Measurements from ENCODE around the gene ZDHHC9.

ZDHHC9 gene

DNA sequence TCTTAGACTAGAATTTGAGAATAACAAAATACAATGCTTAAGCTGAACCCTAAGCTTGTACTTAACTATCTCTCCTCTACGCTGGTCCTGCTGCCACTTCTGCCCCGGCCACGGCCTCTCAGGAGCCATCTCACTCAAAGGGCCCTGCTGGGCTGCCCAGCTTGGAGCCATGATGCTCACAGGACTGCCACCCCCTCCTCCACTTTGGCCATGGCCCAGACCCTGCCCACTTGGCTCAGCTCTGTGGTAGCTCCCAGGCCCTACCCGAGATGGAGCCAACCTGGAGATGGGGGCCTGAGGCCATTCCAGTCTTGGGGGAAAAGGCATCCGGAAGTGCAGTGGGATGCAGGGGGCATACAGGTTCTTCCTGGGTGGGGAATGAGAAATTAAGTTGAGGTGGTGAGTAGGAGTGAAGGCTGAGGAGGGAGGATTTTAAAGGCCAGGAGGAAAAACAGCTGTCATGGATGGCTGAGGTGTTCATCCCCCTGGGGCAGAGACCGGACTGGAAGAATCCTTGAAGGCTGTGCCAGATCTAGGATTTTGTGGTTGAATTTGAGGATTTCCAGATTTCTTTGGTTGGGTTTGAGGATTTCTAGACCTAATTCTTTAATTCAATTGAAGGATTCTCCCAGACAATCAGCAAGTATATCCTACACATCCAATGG is 63.1 kb downstream of the ZDHHC9 start:
- Histone ChIP-seq H4K20me1 (ENCODE audit: insufficient read depth, low read length, poor library complexity, severe bottlenecking) (peaks cover 40% of the 10 kb centered on the region), H3K79me2 (ENCODE audit: insufficient read depth, low read length) (peaks cover 79% of the 10 kb centered on the region), H3K4me3 (ENCODE audit: low read length, poor library complexity, severe bottlenecking) (peak overlapping the region; percentile 96), H3F3A (ENCODE audit: low read depth) (0 out of 2 replicates have a peak, but pooled peaks cover 3% of the 10 kb centered on the region), H3K9me2 (replicated peaks; ENCODE audit: low read depth, low read length) (no peaks in the 10 kb centered on the region), H3K36me3 (ENCODE audit: insufficient read depth, low read length) (peaks cover 24% of the 10 kb centered on the region), H3K4me2 (ENCODE audit: low read depth, low read length, poor library complexity, severe bottlenecking) (peak overlapping the region; percentile 78), H3K4me1 (ENCODE audit: insufficient read depth, low read length, poor library complexity, severe bottlenecking) (peaks cover 44% of the 10 kb centered on the region), H3K9me3 (ENCODE audit: insufficient read depth, low read depth, low read length) (no peaks in the 10 kb centered on the region), H3K27me3 (ENCODE audit: insufficient read depth, low read length, poor library complexity, severe bottlenecking) (peaks cover 8% of the 10 kb centered on the region), H3K9ac (ENCODE audit: low read depth, low read length, poor library complexity, severe bottlenecking) (peak overlapping the region; percentile 95), H2AFZ (ENCODE audit: low read length) (no peak overlapping the region)
- TF ChIP-seq EZH2phosphoT487 (IDR thresholded peaks at IDR 0.05; ENCODE audit: borderline replicate concordance) = no peak
- TF ChIP-seq, protein P1, sequence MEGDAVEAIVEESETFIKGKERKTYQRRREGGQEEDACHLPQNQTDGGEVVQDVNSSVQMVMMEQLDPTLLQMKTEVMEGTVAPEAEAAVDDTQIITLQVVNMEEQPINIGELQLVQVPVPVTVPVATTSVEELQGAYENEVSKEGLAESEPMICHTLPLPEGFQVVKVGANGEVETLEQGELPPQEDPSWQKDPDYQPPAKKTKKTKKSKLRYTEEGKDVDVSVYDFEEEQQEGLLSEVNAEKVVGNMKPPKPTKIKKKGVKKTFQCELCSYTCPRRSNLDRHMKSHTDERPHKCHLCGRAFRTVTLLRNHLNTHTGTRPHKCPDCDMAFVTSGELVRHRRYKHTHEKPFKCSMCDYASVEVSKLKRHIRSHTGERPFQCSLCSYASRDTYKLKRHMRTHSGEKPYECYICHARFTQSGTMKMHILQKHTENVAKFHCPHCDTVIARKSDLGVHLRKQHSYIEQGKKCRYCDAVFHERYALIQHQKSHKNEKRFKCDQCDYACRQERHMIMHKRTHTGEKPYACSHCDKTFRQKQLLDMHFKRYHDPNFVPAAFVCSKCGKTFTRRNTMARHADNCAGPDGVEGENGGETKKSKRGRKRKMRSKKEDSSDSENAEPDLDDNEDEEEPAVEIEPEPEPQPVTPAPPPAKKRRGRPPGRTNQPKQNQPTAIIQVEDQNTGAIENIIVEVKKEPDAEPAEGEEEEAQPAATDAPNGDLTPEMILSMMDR (conservative IDR thresholded peaks at IDR 0.05; ENCODE audit: low read length) = no peak

DNA sequence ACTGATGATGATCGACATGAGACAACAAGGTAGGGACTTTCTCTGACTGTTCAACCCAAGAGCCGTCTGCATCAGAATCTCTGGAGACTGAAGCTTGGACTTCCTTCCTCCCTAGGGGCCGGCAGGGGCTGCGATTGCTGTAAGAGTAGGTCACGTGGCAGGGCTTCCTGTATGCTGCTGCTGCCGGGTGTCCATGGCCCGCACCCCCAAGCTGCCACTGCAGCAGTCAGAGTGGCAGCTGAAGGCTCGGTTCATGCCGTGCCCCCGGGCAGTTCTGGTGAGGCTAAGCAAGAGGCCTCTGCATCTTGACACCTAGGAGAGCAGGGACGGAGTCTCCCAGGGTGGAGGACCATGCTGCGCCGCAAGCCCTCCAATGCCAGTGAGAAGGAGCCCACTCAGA is 63.9 kb downstream of the ZDHHC9 start, which contains the start of gene SASH3:
Gene SASH3, plus strand, starts transcription at position 203 of the 400 bp plus-strand sequence. Its CDS starts 149 bp downstream, at position 352.
- no peaks in the 10 kb centered on the region for H3K9me3 ChIP-seq (ENCODE audit: insufficient read depth, low read depth, low read length)
- peaks cover 33% of the 10 kb centered on the region for H4K20me1 ChIP-seq (ENCODE audit: insufficient read depth, low read length, poor library complexity, severe bottlenecking)
- TF ChIP-seq EZH2phosphoT487 (IDR thresholded peaks at IDR 0.05; ENCODE audit: borderline replicate concordance) = no peak
- TF ChIP-seq, protein P1 (conservative IDR thresholded peaks at IDR 0.05; ENCODE audit: low read length) = no peak
- peak within 1 kb of the TSS; percentile 78 for H3K4me2 ChIP-seq (ENCODE audit: low read depth, low read length, poor library complexity, severe bottlenecking)
- no peaks in the 10 kb centered on the region for H3K9me2 ChIP-seq (replicated peaks; ENCODE audit: low read depth, low read length)
- peaks cover 24% of the 10 kb centered on the region for H3K36me3 ChIP-seq (ENCODE audit: insufficient read depth, low read length)
- peak within 1 kb of the TSS; percentile 96 for H3K4me3 ChIP-seq (ENCODE audit: low read length, poor library complexity, severe bottlenecking)
- H3K9ac ChIP-seq (ENCODE audit: low read depth, low read length, poor library complexity, severe bottlenecking) = peak within 1 kb of the TSS; percentile 95
- peaks cover 8% of the 10 kb centered on the region for H3K27me3 ChIP-seq (ENCODE audit: insufficient read depth, low read length, poor library complexity, severe bottlenecking)
- peaks cover 46% of the 10 kb centered on the region for H3K4me1 ChIP-seq (ENCODE audit: insufficient read depth, low read length, poor library complexity, severe bottlenecking)
- no peak within 1 kb of the TSS for H2AFZ ChIP-seq (ENCODE audit: low read length)
- peaks cover 71% of the 10 kb centered on the region for H3K79me2 ChIP-seq (ENCODE audit: insufficient read depth, low read length)
- no peaks in the 10 kb centered on the region for H3F3A ChIP-seq (ENCODE audit: low read depth)

DNA sequence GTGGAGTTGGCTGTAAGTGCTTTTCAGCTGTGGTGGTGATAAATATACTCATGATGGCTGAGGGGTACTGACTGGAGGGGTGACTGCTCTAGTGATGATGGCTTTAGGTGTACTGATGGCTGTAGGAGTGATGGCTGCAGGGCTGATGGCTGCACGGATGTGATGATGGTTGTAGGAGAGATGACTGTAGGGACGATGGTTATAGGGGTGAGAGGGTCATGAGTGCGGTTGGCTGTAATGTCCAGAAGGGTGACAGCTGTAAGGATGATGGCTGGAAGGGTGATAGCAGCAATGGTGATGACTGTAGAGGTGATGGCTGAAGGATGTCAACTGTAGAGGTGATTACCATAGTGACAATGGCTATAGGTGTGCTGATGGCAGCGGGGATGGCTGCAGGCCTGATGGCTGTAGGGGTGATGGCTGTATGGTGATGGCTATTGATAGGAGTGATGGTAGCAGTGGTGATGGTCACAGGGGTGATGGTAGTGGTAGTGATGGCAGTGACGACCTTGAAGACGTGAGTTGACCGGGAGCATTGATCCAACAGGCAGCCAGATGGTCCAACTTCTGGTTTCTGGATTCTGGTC is 64.5 kb downstream of the ZDHHC9 start:
- H3K4me3 ChIP-seq (ENCODE audit: low read length, poor library complexity, severe bottlenecking) = peak overlapping the region; percentile 96

More for the DNA sequence above, 64.5 kb downstream of the ZDHHC9 start:
- peak overlapping the region; percentile 95 for H3K9ac ChIP-seq (ENCODE audit: low read depth, low read length, poor library complexity, severe bottlenecking)
- no peak overlapping the region for H2AFZ ChIP-seq (ENCODE audit: low read length)
- no peaks in the 10 kb centered on the region for H3F3A ChIP-seq (ENCODE audit: low read depth)
- no peak for TF ChIP-seq EZH2phosphoT487 (IDR thresholded peaks at IDR 0.05; ENCODE audit: borderline replicate concordance)
- TF ChIP-seq, protein P1 (conservative IDR thresholded peaks at IDR 0.05; ENCODE audit: low read length) = no peak
- peaks cover 28% of the 10 kb centered on the region for H4K20me1 ChIP-seq (ENCODE audit: insufficient read depth, low read length, poor library complexity, severe bottlenecking)
- H3K9me3 ChIP-seq (ENCODE audit: insufficient read depth, low read depth, low read length) = no peaks in the 10 kb centered on the region
- H3K36me3 ChIP-seq (ENCODE audit: insufficient read depth, low read length) = peaks cover 19% of the 10 kb centered on the region
- H3K4me2 ChIP-seq (ENCODE audit: low read depth, low read length, poor library complexity, severe bottlenecking) = peak overlapping the region; percentile 78
- H3K4me1 ChIP-seq (ENCODE audit: insufficient read depth, low read length, poor library complexity, severe bottlenecking) = peaks cover 44% of the 10 kb centered on the region
- peaks cover 65% of the 10 kb centered on the region for H3K79me2 ChIP-seq (ENCODE audit: insufficient read depth, low read length)
- H3K27me3 ChIP-seq (ENCODE audit: insufficient read depth, low read length, poor library complexity, severe bottlenecking) = peaks cover 8% of the 10 kb centered on the region
- no peaks in the 10 kb centered on the region for H3K9me2 ChIP-seq (replicated peaks; ENCODE audit: low read depth, low read length)
